H1 (cell line): Measurements from ENCODE around the gene PDE4D. TPM values are rescaled to one million over a fixed set of nuclear protein-coding genes. Genes with fewer than 3 reads are reported as not detected.

ENCODE experiments used
- RNF2 ChIP-seq: fragments of 200-900, 300-1000 bp; sonication (generic); IDR thresholded peaks from 2 replicates; pipeline ENCODE4 v1.7.1; 2016; ENCODE audit warnings: borderline replicate concordance, low read depth, mild to moderate bottlenecking, antibody characterized with exemption, low read length; ENCODE audit not compliant: poor library complexity, severe bottlenecking; ENCODE audit errors: missing control alignments
- polyA plus RNA-seq, 7 experiments: library from polyadenylated mRNA; depleted of rRNA in 3 of 7; stranded (reverse) in 5 of 7; unstranded in 2 of 7; fragments of >200 nt in 5 of 7; fragments of 200-250 nt in 2 of 7; gene quantifications; 1 replicate in 5 of 7; 2 replicates in 1 of 7; 4 replicates in 1 of 7; pipeline versions ENCODE4 v1.2.1 to v1.2.3, GENCODE V29; 2011 to 2013; ENCODE audit warnings: missing spikeins in 2 of 7, mixed read lengths in 2 of 7
- total RNA-seq: library from RNA; stranded (reverse); fragmentation: NEBNext Ultra II Directional; extraction: Animal tissue kit (Norgen Biotek cat#: 25700); gene quantifications from 2 replicates; pipeline ENCODE4 v1.2.1, GENCODE V29; 2021
- TF ChIP-seq, protein P1 (sequence below): IDR thresholded peaks from 2 replicates; pipeline ENCODE4 v1.6.1; 2011; ENCODE audit warnings: low read length, improper control_type of control experiment

The PDE4D gene
- total and polyA plus RNA-seq, 2 of the 8 experiments (the other 6 are each of a cell fraction or from before 2014, with no cell fraction given), result 2.3 to 3.7 TPM

GRCh38 chr5:59234236-59234635 lies 659.3 kb downstream of the PDE4D start (continued):
- no peak for TF ChIP-seq RNF2
- TF ChIP-seq, protein P1, sequence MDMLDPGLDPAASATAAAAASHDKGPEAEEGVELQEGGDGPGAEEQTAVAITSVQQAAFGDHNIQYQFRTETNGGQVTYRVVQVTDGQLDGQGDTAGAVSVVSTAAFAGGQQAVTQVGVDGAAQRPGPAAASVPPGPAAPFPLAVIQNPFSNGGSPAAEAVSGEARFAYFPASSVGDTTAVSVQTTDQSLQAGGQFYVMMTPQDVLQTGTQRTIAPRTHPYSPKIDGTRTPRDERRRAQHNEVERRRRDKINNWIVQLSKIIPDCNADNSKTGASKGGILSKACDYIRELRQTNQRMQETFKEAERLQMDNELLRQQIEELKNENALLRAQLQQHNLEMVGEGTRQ, result no peak
